Stomach (tissue), 9 donors: ENCODE data around the gene KCTD3. TPM values are rescaled to one million over a fixed set of nuclear protein-coding genes. Genes with fewer than 3 reads are reported as not detected.

Experiments used
- DNase-seq, 2 donors: peaks; one replicate each; pipeline versions ENCODE4 v3.0.0 to v3.0.0-alpha.2; 2013 to 2019
- H3K27ac ChIP-seq, 5 donors: fragments of 200-600 bp in 4 of 5; sonication (generic) in 4 of 5; one replicate each; pipeline ENCODE4 v1.5.1; 2013 to 2019; ENCODE audit warnings: mild to moderate bottlenecking in 1 of 5, moderate library complexity in 1 of 5
- H3K27me3 ChIP-seq, 3 donors: fragments of 200-600 bp; sonication (generic); one replicate each; pipeline ENCODE4 v1.5.1; 2017 to 2019; ENCODE audit warnings: mixed run types in 1 of 3
- H3K36me3 ChIP-seq, 4 donors: fragments of 200-600 bp; sonication (generic); 1 replicate in 3 of 4; 2 replicates in 1 of 4; pipeline ENCODE4 v1.5.1; 2016 to 2019
- H3K4me1 ChIP-seq, 4 donors: fragments of 200-600 bp; sonication (generic); one replicate each; pipeline ENCODE4 v1.5.1; 2016 to 2019
- H3K4me3 ChIP-seq, 4 donors: fragments of 200-600 bp; sonication (generic) in 3 of 4; one replicate each; pipeline ENCODE4 v1.5.1; 2016 to 2019; ENCODE audit warnings: mild to moderate bottlenecking in 1 of 4
- H3K9me3 ChIP-seq, 4 donors: fragments of 200-600 bp; sonication (generic); one replicate each; pipeline ENCODE4 v1.5.1; 2016 to 2019
- EP300 ChIP-seq: sonication (generic); formaldehyde crosslinking; IDR thresholded peaks from one replicate; pipeline ENCODE4 v1.6.1; 2017; ENCODE audit warnings: antibody characterized with exemption
- POLR2A ChIP-seq, 4 donors: fragments of 450-650 bp; IDR thresholded peaks; one replicate each; pipeline ENCODE4 v1.6.1; 2016; ENCODE audit warnings: antibody characterized with exemption in 4 of 4, control low read depth in 2 of 4, mild to moderate bottlenecking in 1 of 4, moderate library complexity in 1 of 4
- POLR2AphosphoS5 ChIP-seq, 3 donors: sonication (generic); formaldehyde crosslinking; IDR thresholded peaks; one replicate each; pipeline ENCODE4 v1.6.1; 2016; ENCODE audit warnings: antibody characterized with exemption in 3 of 3
- WGBS, 5 donors: extraction: QIAGEN DNeasy Blood & Tissue Kit in 3 of 5; methylation state at CpG; one replicate each; pipeline versions ENCODE4 v1.1.5 to v1.1.7; 2013 to 2018; 5-methylcytosine and 5-hydroxymethylcytosine counted together
- intact Hi-C: fragments of 100-400 bp; cut with DNase I; formaldehyde crosslinking; loops from one replicate; pipeline ENCODE4 v1.15.1; 2023; ENCODE audit warnings: low total_unique reads
- polyA plus RNA-seq, 3 donors: library from polyadenylated mRNA; stranded (reverse); fragments of 200-250 nt; gene quantifications; one replicate each; pipeline ENCODE4 v1.2.3, GENCODE V29; 2013
- total RNA-seq, 5 donors: library from RNA; depleted of rRNA; stranded (reverse); fragments of >200 nt; gene quantifications; one replicate each; pipeline versions ENCODE4 v1.1.0 to v1.2.3, GENCODE V29; 2014 to 2016
- TF ChIP-seq, protein P1 (sequence below), 7 experiments: fragments of 450-650 bp in 4 of 7; fragments of 200-600 bp in 3 of 7; sonication (generic) in 3 of 7; IDR thresholded peaks; one replicate each; pipeline ENCODE4 v1.5.1; 2016 to 2019; ENCODE audit warnings: antibody characterized with exemption in 7 of 7, control low read depth in 2 of 7, mild to moderate bottlenecking in 1 of 7
- donor health status: healthy with polysubstance abuse.
- donor health status: Bipolar disorder and iron deficiency.
- donor health status: healthy.

KCTD3 gene
- total and polyA plus RNA-seq, 8 donors, result 19.4 to 156 (median 33.4) TPM

DNA sequence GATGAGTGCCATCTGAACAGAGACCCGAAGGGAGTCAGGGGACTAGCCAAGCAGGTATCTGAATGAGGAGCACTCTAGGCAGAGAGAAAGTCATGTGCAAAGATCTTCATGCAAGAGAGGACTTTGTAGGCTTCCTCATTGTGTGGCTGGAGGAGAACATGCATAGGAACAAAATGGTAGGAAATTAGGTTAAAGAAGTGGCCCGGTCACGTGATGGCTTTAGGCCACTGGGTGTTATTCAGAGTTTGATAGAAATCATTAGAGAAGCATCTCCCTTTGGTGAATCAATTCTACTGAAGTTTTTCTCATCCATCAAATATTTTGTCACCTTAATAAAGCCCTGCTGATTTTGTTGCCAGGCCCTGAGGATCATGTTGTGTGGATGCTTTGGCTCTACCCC lies 45.8 kb upstream of the KCTD3 start:
- no peak overlapping the region for H3K4me3 ChIP-seq
- no peaks in the 10 kb centered on the region for H3K36me3 ChIP-seq
- H3K27me3 ChIP-seq, result no peaks in the 10 kb centered on the region
- WGBS, 5 donors, result 89 to 94% (median 93%) methylated on average over 3 of the region's 3 CpGs
- H3K4me1 ChIP-seq, result no peaks in the 10 kb centered on the region
- intact Hi-C loops, result loop anchor here (10.0 kb wide), 1 partner anchor 886 kb away; no protein-coding TSS in a partner anchor
- H3K9me3 ChIP-seq, result no peaks in the 10 kb centered on the region
- H3K27ac ChIP-seq, result no peak overlapping the region
- no peak for DNase-seq
- TF ChIP-seq EP300, result no peak
- TF ChIP-seq, protein P1, sequence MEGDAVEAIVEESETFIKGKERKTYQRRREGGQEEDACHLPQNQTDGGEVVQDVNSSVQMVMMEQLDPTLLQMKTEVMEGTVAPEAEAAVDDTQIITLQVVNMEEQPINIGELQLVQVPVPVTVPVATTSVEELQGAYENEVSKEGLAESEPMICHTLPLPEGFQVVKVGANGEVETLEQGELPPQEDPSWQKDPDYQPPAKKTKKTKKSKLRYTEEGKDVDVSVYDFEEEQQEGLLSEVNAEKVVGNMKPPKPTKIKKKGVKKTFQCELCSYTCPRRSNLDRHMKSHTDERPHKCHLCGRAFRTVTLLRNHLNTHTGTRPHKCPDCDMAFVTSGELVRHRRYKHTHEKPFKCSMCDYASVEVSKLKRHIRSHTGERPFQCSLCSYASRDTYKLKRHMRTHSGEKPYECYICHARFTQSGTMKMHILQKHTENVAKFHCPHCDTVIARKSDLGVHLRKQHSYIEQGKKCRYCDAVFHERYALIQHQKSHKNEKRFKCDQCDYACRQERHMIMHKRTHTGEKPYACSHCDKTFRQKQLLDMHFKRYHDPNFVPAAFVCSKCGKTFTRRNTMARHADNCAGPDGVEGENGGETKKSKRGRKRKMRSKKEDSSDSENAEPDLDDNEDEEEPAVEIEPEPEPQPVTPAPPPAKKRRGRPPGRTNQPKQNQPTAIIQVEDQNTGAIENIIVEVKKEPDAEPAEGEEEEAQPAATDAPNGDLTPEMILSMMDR (IDR thresholded peaks at IDR 0.05), result no peak

DNA sequence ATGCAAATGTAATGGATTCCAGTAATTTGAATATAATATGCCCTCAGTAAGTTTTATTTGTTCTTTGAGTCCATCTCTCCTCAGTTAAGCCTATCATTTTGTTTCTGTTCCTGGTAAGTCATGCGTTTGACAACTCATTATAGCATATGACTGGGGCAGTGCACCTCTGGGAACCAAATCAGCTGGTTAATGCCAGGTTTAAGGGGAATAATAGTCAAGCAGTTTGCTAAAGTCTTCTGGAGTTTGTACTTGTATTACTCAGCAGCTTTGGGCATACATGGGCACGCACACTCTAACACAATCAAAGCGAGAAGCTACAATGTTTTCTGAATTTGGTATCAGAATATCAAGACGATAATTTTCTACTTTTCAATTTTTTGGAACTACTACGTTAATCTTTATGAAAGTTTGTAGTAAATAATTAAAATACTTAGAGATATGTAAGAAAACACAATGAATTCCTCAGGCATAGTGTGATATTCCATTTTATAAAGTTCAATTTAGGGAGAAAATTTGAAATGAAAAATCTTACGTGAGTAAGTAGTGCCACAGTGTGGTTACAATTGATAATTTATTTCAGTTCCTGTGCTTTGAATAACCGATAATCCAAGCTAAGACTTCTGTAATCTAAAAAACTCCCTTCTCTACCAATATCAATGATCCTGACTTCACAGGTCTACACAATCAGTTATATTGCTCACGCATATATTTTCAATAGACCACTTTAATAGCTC lies 43.8 kb upstream of the KCTD3 start:
- no peaks in the 10 kb centered on the region for H3K27me3 ChIP-seq
- DNase-seq, result peak in 1 of 2 donors; percentile 17
- no peaks in the 10 kb centered on the region for H3K9me3 ChIP-seq
- TF ChIP-seq POLR2AphosphoS5 (IDR thresholded peaks at IDR 0.05) (no peak), EP300 (no peak), POLR2A (IDR thresholded peaks at IDR 0.05) (no peak)
- TF ChIP-seq, protein P1 (IDR thresholded peaks at IDR 0.05), result peak in 1 of 7 experiments; percentile 30
- no peak overlapping the region for H3K27ac ChIP-seq
- WGBS, 5 donors, result 54 to 59% (median 55%) methylated on average over 8 of the region's 8 CpGs
- no peak overlapping the region for H3K4me3 ChIP-seq
- no peaks in the 10 kb centered on the region for H3K36me3 ChIP-seq
- H3K4me1 ChIP-seq, result no peaks in the 10 kb centered on the region
- intact Hi-C loops, result loop anchor here (10.0 kb wide), 1 partner anchor 888 kb away; no protein-coding TSS in a partner anchor

DNA sequence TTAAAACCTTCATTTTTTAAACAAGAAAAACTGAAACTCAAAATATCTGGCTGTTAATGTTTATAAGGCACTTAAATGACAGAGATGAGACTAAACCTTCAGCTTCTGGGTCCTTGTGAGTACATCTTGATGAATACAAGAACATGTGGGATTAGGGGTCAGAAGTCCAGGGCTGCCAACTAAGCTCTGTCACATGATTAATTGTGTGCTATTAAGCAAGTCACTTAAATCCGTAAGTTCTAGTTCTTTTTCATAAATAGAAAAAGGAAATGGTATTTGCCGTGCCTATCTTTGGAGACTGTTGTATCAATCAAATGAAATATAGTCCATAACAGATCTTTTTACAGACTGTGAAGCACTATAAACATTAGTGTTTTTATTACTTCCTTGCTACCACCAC lies 43.2 kb upstream of the KCTD3 start:
- Histone ChIP-seq H3K27me3 (no peaks in the 10 kb centered on the region), H3K27ac (no peak overlapping the region), H3K4me1 (no peaks in the 10 kb centered on the region), H3K36me3 (no peaks in the 10 kb centered on the region), H3K4me3 (no peak overlapping the region), H3K9me3 (no peaks in the 10 kb centered on the region)
- WGBS, 5 donors, result 10 to 15% (median 13%) methylated on average over 2 of the region's 2 CpGs
- TF ChIP-seq, protein P1 (IDR thresholded peaks at IDR 0.05), result no peak
- TF ChIP-seq EP300, result no peak
- TF ChIP-seq POLR2AphosphoS5 (IDR thresholded peaks at IDR 0.05), result no peak
- TF ChIP-seq POLR2A (IDR thresholded peaks at IDR 0.05), result no peak
- peak in 1 of 2 donors; percentile 55 for DNase-seq
- intact Hi-C loops, result loop anchor here (10.0 kb wide), 1 partner anchor 889 kb away; no protein-coding TSS in a partner anchor

DNA sequence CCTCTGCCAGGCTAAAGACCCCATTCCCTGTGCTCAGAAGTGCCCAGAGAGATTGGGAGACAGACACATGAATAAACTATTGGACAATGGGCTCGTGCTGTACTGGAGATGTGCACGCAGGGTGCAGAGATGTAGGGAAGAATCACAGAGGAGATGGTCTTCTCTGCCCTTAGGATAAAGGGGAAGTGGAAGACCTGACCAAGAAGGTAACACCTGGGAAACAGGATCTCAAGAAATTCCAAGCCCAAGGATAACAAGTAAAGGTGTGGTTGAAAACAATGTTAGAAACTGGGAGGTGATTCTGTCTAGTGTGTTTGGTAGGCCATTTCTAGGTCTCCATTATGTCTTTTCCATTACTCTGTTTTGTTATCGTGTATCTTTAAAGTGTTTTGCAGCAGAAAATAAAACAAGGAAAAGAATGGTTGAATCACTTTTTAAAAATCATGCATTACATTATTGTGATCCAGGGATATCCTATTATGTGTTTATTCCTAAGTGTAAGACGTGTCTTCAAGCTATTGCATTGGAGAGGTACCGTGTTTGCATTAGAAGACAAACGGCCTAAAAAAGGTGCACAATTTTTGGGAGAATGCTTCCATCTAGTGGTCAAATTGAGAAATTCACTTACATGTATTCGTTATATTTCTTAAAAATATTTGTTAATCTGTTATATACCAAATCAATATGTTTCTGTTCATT lies 40.8 kb upstream of the KCTD3 start:
- DNase-seq, result peak in 1 of 2 donors; percentile 75
- intact Hi-C loops, result loop anchor here (10.0 kb wide), 1 partner anchor 891 kb away; no protein-coding TSS in a partner anchor

More for the DNA sequence above, 40.8 kb upstream of the KCTD3 start:
- Histone ChIP-seq H3K4me3 (no peak overlapping the region), H3K9me3 (no peaks in the 10 kb centered on the region), H3K27me3 (no peaks in the 10 kb centered on the region), H3K27ac (no peak overlapping the region), H3K4me1 (no peaks in the 10 kb centered on the region), H3K36me3 (no peaks in the 10 kb centered on the region)
- 31 to 34% (median 32%) methylated on average over 7 of the region's 7 CpGs for WGBS, 5 donors
- TF ChIP-seq POLR2A (IDR thresholded peaks at IDR 0.05), result no peak
- TF ChIP-seq, protein P1 (IDR thresholded peaks at IDR 0.05), result peak in 5 of 7 experiments; percentile 39 to 72 (median 63)
